Colon (tissue), 2 donors: ENCODE data around the gene C2CD2L.
"Not testable (repeated sequence)": the region's sequence is repeated elsewhere in the genome, so short reads cannot be mapped to it uniquely, and the experiment has no call there.

Experiments
- FAIRE-seq: peaks from 2 replicates; lab custom pipeline; 2012; peaks lifted over from hg19 to GRCh38; lab: Jason Lieb, UNC
- donor health status: control.
- donor health status: control.

C2CD2L gene

GRCh38 chr11:119106564-119107537 is at the start of gene C2CD2L:
TSS of gene C2CD2L (plus strand) at chr11:119107344. CDS start at chr11:119107742, 398 bp downstream.
- FAIRE-seq: no peak

- not testable (repeated sequence) for FAIRE-seq
Measured at GRCh38 chr11:119059128-119059527, 48.0 kb upstream of the C2CD2L start.

DNA sequence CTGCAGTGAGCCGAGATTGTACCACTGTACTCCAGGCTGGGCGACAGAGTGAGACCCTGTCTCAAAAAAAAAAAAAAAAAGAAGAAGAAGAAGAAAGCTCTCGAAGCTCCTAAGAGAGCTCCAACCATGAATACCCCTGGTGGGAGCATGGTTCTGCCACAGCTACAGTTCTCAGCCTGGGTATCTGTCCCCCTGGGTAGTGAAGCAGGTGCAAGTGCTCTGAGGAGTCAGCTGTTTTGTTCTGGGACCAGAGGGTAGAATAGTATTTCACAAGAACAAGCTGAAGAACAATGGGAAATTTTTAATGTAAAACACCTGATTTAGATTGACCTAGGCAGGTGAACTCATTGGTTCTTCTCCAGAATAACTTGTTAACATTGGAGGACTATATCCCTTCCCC is 45.9 kb upstream of the C2CD2L start:
- FAIRE-seq: no peak

GRCh38 chr11:119062779-119063178 is 44.4 kb upstream of the C2CD2L start:
- no peak for FAIRE-seq

GRCh38 chr11:119065369-119065768 is 41.8 kb upstream of the C2CD2L start:
- FAIRE-seq: no peak

DNA sequence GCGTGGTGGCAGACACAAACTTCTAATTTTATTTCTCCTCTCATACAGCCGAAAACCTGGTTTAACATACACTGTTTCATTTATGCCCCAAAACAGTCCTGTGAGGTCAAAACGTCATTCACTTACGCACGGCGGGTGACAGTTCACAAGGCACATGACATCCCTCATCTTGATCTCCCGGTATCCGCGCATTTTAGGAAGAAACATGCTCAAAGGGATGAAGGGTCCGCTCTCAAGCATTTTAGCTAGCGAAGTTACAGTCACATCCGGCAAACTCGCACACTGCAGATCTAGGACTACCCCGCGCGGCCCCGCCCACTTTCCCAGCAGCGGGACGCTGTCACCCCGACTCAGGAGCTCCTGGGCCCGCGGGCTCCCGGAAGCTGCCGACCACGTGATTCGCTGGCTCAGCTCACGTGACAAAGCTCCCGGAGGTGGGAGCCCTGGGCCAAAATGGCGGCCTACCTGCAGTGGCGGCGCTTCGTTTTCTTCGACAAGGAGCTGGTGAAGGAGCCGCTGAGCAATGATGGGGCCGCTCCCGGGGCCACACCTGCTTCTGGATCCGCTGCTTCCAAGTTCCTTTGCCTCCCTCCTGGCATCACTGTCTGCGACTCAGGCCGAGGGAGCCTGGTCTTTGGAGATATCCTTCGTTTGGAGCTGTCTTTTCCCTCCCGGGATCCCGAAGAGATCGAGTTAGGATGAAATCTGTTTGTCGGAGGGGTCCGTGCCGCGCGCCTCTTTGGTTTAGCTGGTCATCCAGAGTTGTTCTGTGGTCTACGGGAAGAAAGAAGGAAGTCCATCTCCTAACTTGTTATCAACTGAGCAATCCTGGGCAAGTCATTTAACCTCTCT is 39.5 kb upstream of the C2CD2L start, which contains the start of gene VPS11:
TSS of gene VPS11 (plus strand) at position 448 of the 852 bp plus-strand sequence. CDS start at position 454, 6 bp downstream.
- no peak for FAIRE-seq

DNA sequence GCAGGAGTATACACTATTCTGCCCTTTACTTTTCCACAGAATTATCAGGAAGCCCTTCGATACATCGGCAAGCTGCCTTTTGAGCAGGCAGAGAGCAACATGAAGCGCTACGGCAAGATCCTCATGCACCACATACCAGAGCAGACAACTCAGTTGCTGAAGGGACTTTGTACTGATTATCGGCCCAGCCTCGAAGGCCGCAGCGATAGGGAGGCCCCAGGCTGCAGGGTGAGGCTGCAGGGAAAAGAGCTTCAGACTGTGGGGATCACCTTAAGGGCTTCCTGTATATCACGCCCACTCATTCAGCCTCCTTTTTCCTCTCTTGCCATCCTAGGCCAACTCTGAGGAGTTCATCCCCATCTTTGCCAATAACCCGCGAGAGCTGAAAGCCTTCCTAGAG is 29.3 kb upstream of the C2CD2L start:
- no peak for FAIRE-seq

- no peak for FAIRE-seq
Measured at GRCh38 chr11:119078675-119079420, 28.3 kb upstream of the C2CD2L start.

- no peak for FAIRE-seq
Measured at GRCh38 chr11:119081682-119082260, 25.4 kb upstream of the C2CD2L start.

DNA sequence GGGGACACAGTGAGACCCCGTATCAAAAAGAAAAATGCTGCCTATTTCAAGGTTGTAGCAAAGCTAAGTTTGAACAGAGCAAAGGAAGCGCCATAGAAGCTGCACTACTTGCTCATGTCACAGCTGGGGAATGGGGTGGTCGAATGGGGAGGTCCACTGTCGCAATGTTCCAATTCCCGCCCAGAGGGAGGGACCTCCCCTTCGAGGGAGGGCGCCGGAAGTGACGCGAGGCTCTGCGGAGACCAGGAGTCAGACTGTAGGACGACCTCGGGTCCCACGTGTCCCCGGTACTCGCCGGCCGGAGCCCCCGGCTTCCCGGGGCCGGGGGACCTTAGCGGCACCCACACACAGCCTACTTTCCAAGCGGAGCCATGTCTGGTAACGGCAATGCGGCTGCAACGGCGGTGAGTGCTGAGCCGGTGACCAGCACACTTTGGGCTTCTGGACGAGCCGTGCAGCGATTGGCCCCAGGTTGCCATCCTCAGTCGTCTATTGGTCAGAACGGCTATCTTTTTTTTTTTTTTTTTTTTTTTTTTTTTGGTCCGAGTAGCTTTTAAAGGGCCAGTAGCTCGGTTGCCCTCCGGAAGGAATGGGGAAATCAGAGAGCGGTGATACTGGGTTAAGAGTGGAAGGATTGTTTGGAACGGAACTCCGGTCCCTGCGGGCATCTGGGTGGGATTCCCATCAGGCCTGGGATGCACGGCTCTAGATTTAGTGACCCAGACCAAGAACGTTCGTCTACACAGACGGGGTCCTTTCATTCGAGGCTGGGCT is 22.3 kb upstream of the C2CD2L start, which contains the start of gene HMBS:
TSS of gene HMBS (plus strand) at position 219 of the 774 bp plus-strand sequence. CDS start at position 372, 153 bp downstream.
- FAIRE-seq: no peak

GRCh38 chr11:119085437-119085847 is 21.7 kb upstream of the C2CD2L start:
- FAIRE-seq: no peak

- FAIRE-seq: no peak
Measured at GRCh38 chr11:119087123-119087522, 20.0 kb upstream of the C2CD2L start.

GRCh38 chr11:119087747-119088241 is 19.4 kb upstream of the C2CD2L start:
- no peak for FAIRE-seq

DNA sequence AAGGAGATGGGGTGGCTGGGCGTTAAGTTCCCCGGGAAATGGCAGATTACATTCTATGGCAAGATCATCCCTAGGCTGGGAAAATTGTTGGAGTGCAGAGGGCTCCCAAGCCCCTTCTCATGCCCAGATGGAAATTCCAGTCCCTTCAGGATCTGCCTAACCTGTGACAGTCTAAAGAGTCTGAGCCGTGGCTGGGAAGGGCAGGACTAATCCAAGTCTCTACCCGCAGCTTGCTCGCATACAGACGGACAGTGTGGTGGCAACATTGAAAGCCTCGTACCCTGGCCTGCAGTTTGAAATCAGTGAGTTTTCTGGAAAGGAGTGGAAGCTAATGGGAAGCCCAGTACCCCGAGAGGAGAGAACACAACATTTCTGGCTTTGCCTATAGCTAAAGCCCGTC is 18.7 kb upstream of the C2CD2L start:
- FAIRE-seq: no peak

- no peak for FAIRE-seq
Measured at GRCh38 chr11:119089319-119089718, 17.8 kb upstream of the C2CD2L start.

DNA sequence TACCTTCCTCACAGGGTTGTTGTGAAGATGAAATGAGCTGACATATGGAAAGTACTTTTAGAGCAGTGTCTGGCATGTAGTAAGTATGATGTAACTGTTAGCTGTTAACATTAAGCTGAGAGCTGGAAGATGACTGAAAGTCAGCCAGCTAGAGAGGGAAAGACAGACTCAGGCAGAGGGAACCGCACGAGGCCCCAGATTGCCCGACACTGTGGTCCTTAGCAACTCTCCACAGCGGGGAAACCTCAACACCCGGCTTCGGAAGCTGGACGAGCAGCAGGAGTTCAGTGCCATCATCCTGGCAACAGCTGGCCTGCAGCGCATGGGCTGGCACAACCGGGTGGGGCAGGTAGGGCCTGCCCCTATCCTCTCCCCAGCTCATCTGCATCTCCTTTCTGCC is 16.0 kb upstream of the C2CD2L start:
- FAIRE-seq: no peak

DNA sequence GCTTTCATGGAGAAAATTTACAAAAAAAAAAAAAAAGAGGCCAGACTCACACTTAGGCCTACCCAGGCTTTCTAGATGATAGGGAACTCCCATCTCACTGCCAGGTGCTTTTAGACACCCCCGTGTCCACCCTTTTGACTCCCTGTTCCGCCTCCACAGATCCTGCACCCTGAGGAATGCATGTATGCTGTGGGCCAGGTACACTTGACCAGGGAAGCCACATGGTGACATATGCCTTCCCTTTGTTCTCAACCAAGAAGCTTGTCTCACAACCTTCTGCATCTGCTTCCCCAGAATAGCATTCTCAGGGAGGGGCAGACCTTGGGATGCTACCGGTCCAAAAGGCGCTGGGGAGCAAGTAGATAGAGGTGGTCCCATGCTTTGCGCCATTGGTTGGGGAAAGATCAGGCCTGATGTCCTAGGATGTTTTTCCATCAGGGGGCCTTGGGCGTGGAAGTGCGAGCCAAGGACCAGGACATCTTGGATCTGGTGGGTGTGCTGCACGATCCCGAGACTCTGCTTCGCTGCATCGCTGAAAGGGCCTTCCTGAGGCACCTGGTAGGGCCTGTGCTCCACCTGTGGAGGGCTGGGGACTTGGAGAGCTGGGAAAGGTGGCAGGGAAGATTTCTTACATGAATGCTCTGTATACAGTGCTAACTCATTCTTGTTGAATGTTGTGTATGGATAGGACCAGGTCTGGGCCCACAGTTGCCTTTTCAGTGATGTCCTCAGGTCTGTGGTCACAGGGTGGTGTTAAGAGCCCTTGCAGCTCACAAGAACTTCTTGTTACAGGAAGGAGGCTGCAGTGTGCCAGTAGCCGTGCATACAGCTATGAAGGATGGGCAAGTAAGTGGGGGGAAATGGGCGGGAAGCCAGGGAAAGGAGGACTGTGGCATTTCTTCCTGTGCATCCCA is 14.9 kb upstream of the C2CD2L start:
- no peak for FAIRE-seq

GRCh38 chr11:119092880-119093842 is 14.0 kb upstream of the C2CD2L start:
- no peak for FAIRE-seq
